NCI-H1048 (cell line): ENCODE measurements around the gene PIMREG.
"Not testable (repeated sequence)": the region's sequence is repeated elsewhere in the genome, so short reads cannot be mapped to it uniquely, and the experiment has no call there.

Experiments
- DNase-seq: peaks from one replicate; lab custom pipeline; 2025; lab: John Stamatoyannopoulos, UW

Gene PIMREG

GRCh38 chr17:6478486-6478885 is 34.2 kb downstream of the PIMREG start:
- DNase-seq = no peak

- DNase-seq = no peak
Observed at GRCh38 chr17:6479622-6480302, 35.5 kb downstream of the PIMREG start.

- no peak for DNase-seq
Observed at GRCh38 chr17:6480303-6480675, 36.0 kb downstream of the PIMREG start.

DNA sequence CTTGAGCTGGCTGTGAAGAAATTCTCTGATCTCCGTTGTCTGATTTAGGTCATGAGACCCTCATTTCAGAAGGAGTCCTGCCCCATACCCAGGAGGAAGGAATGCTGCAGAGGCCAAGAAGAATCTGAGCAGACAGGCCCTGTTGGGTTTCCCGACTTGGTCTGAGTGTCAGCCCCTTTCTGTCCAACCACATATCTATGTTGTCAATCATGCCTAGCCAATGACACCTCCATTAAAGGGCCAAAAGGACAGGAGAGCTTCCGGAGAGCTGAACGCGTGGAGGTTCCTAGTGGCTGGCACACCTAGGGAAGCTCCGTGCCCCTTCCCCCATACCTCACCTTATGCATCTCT is 37.8 kb downstream of the PIMREG start:
- DNase-seq = no peak

- DNase-seq = not testable (repeated sequence)
Observed at GRCh38 chr17:6482796-6483195, 38.5 kb downstream of the PIMREG start.

DNA sequence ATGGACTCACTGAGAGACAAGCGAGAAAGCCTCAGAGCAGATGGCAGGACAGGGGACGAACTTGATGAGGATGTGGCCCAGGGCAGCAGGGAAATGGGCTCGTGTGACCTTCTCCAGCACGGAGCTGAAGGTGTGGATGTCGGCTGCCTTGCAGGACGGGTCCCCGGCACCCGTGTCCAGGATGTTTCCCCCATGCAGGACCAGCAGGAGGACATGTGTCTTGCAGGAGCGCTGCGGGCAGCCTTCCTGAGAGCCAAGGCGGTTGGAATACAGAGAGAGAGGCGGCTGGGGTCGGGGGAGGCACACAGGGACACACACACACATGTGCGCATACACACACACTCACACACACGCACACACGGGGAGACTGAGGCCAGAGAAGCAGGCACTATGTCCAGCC is 39.3 kb downstream of the PIMREG start:
- no peak for DNase-seq

GRCh38 chr17:6485646-6486412 is 41.6 kb downstream of the PIMREG start:
- no peak for DNase-seq

- no peak for DNase-seq
Observed at GRCh38 chr17:6487251-6488007, 43.2 kb downstream of the PIMREG start.

DNA sequence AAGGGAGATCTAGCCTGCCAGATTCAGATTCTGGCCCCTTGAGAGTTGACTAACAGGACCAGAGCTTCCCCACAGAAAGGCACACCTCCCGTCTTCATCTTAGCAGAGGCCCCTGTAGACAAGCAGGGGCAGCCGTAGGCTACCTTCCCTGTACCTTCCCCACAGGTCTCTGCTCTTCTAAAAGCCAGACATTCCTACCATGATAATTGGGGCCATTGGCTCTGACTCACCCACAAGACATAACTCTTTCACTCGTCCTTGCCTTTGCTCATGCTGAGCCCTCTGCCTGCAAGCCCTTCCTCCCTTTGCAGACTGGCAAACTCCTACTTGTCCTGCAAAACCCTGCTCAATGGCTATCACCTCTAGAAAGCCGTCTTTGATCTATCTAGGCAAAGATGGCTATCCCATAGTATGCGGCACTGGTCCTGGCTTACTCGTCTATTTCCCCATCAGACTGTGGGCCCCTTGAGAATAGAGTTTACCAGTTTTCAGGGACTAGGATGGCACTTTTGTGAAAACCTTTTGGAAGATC is 43.8 kb downstream of the PIMREG start:
- DNase-seq = no peak

DNA sequence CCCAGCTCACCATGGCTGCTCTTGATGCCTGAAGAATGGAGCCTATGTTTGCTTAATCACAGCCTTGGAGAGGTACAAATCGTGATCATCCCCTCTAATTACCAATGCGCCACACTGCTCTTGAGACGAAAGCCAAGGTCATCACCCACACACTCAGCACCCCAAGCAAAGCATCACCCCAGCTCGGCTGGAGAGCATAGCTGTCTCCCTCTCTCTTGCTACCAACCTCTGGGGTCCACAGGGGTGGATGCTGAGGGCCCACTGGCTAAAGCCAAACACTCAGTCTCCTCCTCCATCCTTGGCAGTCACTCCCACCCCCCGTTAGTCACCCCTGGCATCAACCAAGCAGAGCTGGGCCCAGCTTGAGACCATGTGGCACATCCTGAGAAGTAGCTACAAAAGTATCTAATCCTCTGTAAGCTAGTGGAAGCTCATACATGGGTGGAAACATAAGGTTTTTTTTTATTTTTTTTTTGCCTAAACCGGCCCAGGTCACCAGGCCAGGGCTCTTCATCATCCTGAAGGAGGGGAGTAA is 44.8 kb downstream of the PIMREG start:
- DNase-seq = no peak

- DNase-seq = no peak
Observed at GRCh38 chr17:6491071-6491700, 46.9 kb downstream of the PIMREG start.

DNA sequence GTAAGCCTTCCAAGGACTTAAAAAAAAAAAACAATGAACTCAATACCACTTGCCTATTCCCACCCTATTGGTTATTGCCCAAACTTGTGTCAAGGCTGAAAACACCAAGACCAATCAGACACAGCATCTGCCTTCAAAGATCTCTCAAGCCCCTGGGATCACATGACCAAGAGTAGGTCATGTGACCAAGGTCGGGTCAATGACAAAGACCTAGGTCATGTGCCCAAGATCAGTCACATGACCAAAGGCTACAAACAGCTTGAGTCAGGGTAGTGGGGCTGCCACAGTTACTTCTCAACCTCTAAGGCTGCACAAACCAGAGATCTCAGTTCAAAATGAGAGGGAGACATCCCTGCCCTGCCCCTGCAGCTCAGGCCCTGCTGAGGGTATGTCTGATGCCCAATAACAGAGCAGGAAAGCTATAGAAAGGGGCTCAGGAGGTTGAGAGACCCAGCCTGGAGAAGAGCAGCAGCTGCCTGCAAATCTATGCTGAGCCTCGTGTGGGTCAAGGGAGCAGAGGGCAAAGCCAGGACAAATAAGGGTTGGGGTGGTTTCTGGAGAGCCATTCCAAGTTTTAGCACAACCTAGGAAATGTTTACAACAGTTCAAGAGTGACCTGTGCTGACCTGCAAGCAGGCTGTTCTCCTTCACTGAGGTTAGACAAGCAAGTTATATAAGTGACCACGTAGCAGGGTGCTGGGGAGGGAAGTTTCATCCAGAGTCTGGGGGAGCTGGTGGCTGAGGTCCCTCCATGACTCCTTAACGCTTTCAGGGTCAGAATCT is 48.8 kb downstream of the PIMREG start:
- no peak for DNase-seq

DNA sequence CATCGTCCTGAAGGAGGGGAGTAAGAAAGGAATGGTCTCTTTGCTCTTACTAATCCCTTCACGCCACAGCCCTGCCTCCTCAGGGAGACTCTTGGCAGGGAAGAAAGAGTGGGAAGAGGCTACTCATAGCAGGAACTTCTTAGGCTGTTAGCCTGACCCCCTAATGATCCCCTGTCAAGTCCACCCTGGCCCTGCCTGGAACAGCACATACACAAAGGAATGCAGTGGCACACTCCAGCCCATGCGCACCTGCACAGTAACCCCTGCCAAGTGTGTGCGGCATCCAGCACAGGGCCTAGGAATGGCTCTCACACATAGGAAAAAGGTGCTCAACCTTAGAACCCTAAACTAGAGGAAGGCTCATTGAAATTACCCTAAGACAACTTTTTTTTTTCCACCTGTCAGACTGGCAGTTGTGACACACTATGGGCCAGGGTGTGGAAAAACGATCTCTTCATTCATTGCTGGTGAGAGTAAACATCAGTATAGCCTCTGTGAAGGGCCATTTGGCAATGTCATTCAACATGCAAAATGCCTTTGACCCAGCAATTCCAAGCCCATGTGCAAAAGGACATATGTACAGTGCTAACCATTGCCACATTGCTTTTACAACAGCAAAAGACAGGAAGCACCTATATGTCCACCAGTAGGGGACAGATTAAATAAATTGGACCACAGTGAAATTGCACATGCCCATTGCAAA is 50.1 kb downstream of the PIMREG start:
- no peak for DNase-seq

GRCh38 chr17:6495450-6496115 is 51.3 kb downstream of the PIMREG start:
- DNase-seq = no peak

DNA sequence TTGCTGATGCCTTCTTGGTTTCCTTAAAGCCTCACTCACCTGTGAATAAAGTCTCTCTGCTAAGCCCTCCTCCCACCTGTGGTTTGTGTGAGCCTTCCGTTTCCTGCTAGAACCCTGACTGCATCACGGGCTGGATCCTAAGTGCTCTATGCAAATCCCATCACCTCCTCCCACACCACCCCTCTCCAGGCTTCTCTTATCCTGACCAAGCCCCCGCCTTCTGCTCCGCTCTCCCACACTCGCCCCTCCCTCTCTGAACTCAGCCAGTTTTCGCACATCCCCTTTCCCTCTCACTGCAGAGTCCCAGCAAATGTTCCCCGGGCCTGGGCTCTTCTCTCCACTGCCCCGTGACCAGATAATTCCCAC is 51.8 kb downstream of the PIMREG start:
- no peak for DNase-seq

DNA sequence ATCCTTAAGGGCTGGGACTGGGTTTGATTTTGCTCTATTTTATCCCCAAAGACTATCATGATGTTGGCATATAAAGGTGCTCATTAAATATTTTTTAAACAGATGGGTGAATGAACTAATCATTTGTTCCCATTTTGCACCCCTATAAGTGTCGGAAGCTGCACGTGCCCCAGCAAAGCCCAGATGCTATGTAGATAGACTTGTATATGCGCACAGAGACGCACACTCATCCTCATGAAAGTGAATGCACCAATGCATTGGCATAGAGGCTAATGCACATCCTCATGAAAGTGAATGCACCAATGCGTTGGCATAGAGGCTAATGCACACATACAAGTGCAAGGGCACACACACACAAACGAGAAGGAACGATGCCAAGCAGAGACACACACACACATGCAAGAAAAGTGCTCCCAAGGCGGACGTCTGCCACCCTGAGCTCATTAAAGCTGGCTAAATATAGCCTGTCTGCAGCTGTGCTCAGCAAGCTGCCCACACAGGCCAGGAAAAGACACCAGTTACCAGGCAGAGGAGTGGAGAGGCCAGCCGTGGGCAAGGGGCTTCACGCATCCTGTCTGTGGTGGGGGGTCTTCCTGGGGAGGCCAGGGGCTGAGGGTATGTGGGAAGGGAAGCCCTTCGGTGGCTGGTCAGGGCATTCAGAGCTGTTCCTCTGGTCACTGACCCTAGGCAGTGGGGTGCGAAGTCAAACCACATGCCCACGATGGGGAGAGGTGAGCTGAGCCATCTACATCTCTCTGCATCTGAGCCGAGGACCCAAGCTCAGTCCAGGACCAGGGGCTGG is 52.6 kb downstream of the PIMREG start:
- DNase-seq = no peak

DNA sequence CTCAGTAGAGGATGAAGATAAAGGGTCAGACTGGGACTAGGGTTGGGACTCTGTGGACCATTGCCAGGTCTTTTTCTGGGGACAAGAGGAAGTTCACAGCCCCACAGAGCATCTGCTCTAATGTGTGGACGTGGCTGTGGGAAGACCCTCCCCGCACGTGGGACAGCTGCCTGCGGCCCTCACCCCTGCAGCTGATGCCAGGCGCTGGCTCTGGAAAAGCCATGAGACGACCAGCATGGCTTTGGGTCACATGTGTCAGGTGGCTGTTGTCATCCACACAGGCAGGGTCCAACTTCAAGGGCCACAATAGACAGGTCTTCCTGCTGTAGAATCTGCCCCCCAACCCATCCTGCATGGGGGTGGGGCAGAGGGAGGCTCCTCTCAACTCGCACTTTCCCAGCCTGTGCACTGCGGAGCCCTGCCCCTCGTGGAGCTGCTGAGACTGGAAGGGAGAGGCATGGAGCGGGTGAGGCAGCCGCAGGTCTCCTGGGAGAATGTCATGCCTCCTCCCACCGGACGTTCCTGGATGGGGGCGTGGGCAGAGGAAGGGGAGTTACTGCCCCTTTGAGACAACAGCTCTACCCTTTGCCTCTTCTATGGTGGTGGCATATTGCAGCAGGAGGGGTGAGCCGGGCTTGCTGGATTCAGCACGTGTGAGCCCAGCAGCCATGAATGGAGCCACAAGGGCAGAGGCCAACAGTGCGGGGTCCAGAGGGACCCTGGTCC is 53.4 kb downstream of the PIMREG start:
- DNase-seq = no peak

DNA sequence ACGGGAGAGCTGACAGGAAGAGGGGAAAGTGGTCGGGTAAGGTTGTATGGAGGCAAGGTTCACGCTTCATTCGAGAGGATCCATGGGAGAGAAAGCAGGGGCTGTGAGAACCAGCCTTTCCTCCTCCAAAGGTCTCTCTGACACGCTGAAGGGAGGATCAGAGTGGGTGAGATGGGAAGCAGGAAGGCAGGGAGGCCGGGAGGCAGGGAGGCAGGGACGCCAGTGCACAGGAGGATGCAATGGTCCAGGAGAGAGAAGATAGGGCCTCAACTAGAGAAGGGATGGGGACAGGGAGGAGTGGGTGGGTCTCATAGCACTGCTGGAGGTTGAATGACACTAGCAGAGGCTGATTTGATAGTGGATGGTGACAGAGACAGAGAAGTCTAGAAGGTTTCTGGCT is 54.1 kb downstream of the PIMREG start:
- no peak for DNase-seq
